Activated CD4-positive, alpha-beta T cell treated with anti-CD3 and anti-CD28 coated beads for 36 hours (primary cell): ENCODE data around the gene PRDM12. TPM values are rescaled to one million over a fixed set of nuclear protein-coding genes. Genes with fewer than 3 reads are reported as not detected.

Source experiments
- ATAC-seq: fragments of 200-7000 bp; cut with Tn5 transposase; one replicate; pipeline ENCODE4 v1.10.0; 2021; ENCODE audit warnings: mild to moderate bottlenecking, moderate library complexity
- CTCF ChIA-PET: fragments of 350-600 bp; sonication (Branson Sonifier 250); formaldehyde crosslinking; loops from one replicate; lab custom pipeline; 2021; ENCODE audit warnings: antibody characterized with exemption; lab: Charles Lee
- POLR2A ChIA-PET: fragments of 350-600 bp; sonication (Branson Sonifier 250); formaldehyde crosslinking; loops from one replicate; lab custom pipeline; 2021; ENCODE audit warnings: antibody characterized with exemption, inconsistent platforms; lab: Charles Lee
- DNase-seq: peaks from one replicate; pipeline ENCODE4 v3.0.0-alpha.2; 2020
- H3K27ac Mint-ChIP-seq: one replicate; pipeline ENCODE4 v1.8.0; 2021; ENCODE audit warnings: mixed read lengths
- H3K27me3 Mint-ChIP-seq: one replicate; pipeline ENCODE4 v1.8.0; 2021; ENCODE audit warnings: mixed read lengths
- H3K36me3 Mint-ChIP-seq: one replicate; pipeline ENCODE4 v1.8.0; 2021; ENCODE audit warnings: low read depth, mixed read lengths
- H3K4me1 Mint-ChIP-seq: one replicate; pipeline ENCODE4 v1.8.0; 2021; ENCODE audit warnings: mixed read lengths
- H3K4me3 Mint-ChIP-seq: one replicate; pipeline ENCODE4 v1.8.0; 2021; ENCODE audit warnings: mild to moderate bottlenecking, moderate library complexity, mixed read lengths
- H3K9me3 Mint-ChIP-seq: one replicate; pipeline ENCODE4 v1.8.0; 2021; ENCODE audit warnings: low read depth, mixed read lengths
- intact Hi-C, 2 experiments: fragments of 100-400 bp; cut with DNase I in 1 of 2; cut with micrococcal nuclease in 1 of 2; formaldehyde crosslinking; loops; one replicate each; pipeline versions ENCODE4 v1.14.2 to v1.15.1; 2022 to 2024; cut with DNase I, micrococcal nuclease
- total RNA-seq, 2 experiments: library from RNA; stranded (reverse); gene quantifications; one replicate each; pipeline ENCODE4 v1.2.3, GENCODE V29; 2021

PRDM12 gene
- total RNA-seq, 2 experiments from 2014 or later: 0.09 TPM; not detected in 1

- no peak overlapping the region for H3K27ac Mint-ChIP-seq
- peaks cover 27% of the 10 kb centered on the region for H3K36me3 Mint-ChIP-seq
- ChIA-PET CTCF (no interaction called here), POLR2A (no interaction called here)
- ATAC-seq: no peak
- no peaks in the 10 kb centered on the region for H3K9me3 Mint-ChIP-seq
- no peaks in the 10 kb centered on the region for H3K4me1 Mint-ChIP-seq
- intact Hi-C loops: no loop called here
- no peak for DNase-seq
- H3K4me3 Mint-ChIP-seq: no peak overlapping the region
- H3K27me3 Mint-ChIP-seq: no peaks in the 10 kb centered on the region
Measured at GRCh38 chr9:130639124-130639765, 25.1 kb upstream of the PRDM12 start.

- no peak for DNase-seq
- H3K27ac Mint-ChIP-seq: no peak overlapping the region
- CTCF ChIA-PET: no interaction called here
- intact Hi-C loops: no loop called here
- H3K4me1 Mint-ChIP-seq: no peaks in the 10 kb centered on the region
- no peaks in the 10 kb centered on the region for H3K9me3 Mint-ChIP-seq
- no peaks in the 10 kb centered on the region for H3K27me3 Mint-ChIP-seq
- H3K36me3 Mint-ChIP-seq: peaks cover 23% of the 10 kb centered on the region
- H3K4me3 Mint-ChIP-seq: no peak overlapping the region
- no peak for ATAC-seq
- POLR2A ChIA-PET: no interaction called here
Measured at GRCh38 chr9:130639866-130640555, 24.4 kb upstream of the PRDM12 start.

- Mint-ChIP-seq H3K9me3 (peaks cover under 1% of the 10 kb centered on the region), H3K4me1 (no peaks in the 10 kb centered on the region), H3K36me3 (peaks cover 18% of the 10 kb centered on the region), H3K4me3 (no peak overlapping the region), H3K27ac (no peak overlapping the region), H3K27me3 (no peaks in the 10 kb centered on the region)
- DNase-seq (peak; percentile 17), ATAC-seq (no peak)
- ChIA-PET CTCF (interaction anchor here (0.6 kb wide), 1 partner anchor 415 kb away, joined by 3 read pairs; no protein-coding TSS in a partner anchor), POLR2A (no interaction called here)
- intact Hi-C loops: no loop called here
Measured at GRCh38 chr9:130640681-130641080, 23.7 kb upstream of the PRDM12 start.

- Mint-ChIP-seq H3K4me3 (no peak overlapping the region), H3K27ac (no peak overlapping the region), H3K27me3 (peaks cover 3% of the 10 kb centered on the region), H3K9me3 (peaks cover 6% of the 10 kb centered on the region), H3K36me3 (peaks cover 6% of the 10 kb centered on the region), H3K4me1 (no peaks in the 10 kb centered on the region)
- DNase-seq (no peak), ATAC-seq (no peak)
- intact Hi-C loops: no loop called here
- ChIA-PET POLR2A (no interaction called here), CTCF (no interaction called here)
Measured at GRCh38 chr9:130642926-130643325, 21.5 kb upstream of the PRDM12 start.

GRCh38 chr9:130651221-130651620 is 13.2 kb upstream of the PRDM12 start:
- ATAC-seq (no peak), DNase-seq (no peak)
- intact Hi-C loops: no loop called here
- peaks cover 18% of the 10 kb centered on the region for H3K27me3 Mint-ChIP-seq
- H3K4me1 Mint-ChIP-seq: no peaks in the 10 kb centered on the region
- POLR2A ChIA-PET: no interaction called here
- H3K27ac Mint-ChIP-seq: no peak overlapping the region
- H3K4me3 Mint-ChIP-seq: no peak overlapping the region
- CTCF ChIA-PET: no interaction called here
- peaks cover 2% of the 10 kb centered on the region for H3K9me3 Mint-ChIP-seq
- no peaks in the 10 kb centered on the region for H3K36me3 Mint-ChIP-seq

- Mint-ChIP-seq H3K9me3 (no peaks in the 10 kb centered on the region), H3K4me1 (no peaks in the 10 kb centered on the region), H3K27me3 (peaks cover 21% of the 10 kb centered on the region), H3K36me3 (no peaks in the 10 kb centered on the region), H3K27ac (no peak overlapping the region), H3K4me3 (no peak overlapping the region)
- ChIA-PET CTCF (no interaction called here), POLR2A (no interaction called here)
- DNase-seq (no peak), ATAC-seq (no peak)
- intact Hi-C loops: no loop called here
Measured at GRCh38 chr9:130651752-130652151, 12.6 kb upstream of the PRDM12 start.

- ChIA-PET CTCF (no interaction called here), POLR2A (no interaction called here)
- intact Hi-C loops: no loop called here
- H3K4me1 Mint-ChIP-seq: peaks cover 2% of the 10 kb centered on the region
- no peak for DNase-seq
- peaks cover 41% of the 10 kb centered on the region for H3K27me3 Mint-ChIP-seq
- no peak overlapping the region for H3K4me3 Mint-ChIP-seq
- H3K9me3 Mint-ChIP-seq: no peaks in the 10 kb centered on the region
- no peak overlapping the region for H3K27ac Mint-ChIP-seq
- ATAC-seq: no peak
- no peaks in the 10 kb centered on the region for H3K36me3 Mint-ChIP-seq
Measured at GRCh38 chr9:130654879-130655278, 9.5 kb upstream of the PRDM12 start.

- intact Hi-C loops: no loop called here
- Mint-ChIP-seq H3K9me3 (no peaks in the 10 kb centered on the region), H3K36me3 (no peaks in the 10 kb centered on the region), H3K4me1 (peaks cover 15% of the 10 kb centered on the region), H3K27me3 (peaks cover 56% of the 10 kb centered on the region), H3K27ac (no peak overlapping the region), H3K4me3 (no peak overlapping the region)
- DNase-seq (no peak), ATAC-seq (no peak)
- CTCF ChIA-PET: no interaction called here
- POLR2A ChIA-PET: no interaction called here
Measured at GRCh38 chr9:130658893-130659698, 5.3 kb upstream of the PRDM12 start.

- H3K4me3 Mint-ChIP-seq: no peak overlapping the region
- H3K9me3 Mint-ChIP-seq: no peaks in the 10 kb centered on the region
- no peak for ATAC-seq
- peak; percentile 20 for DNase-seq
- POLR2A ChIA-PET: no interaction called here
- intact Hi-C loops: loop anchor here in 1 of 2 experiments (5.0 kb wide), 1 partner anchor 1928 kb away; no protein-coding TSS in a partner anchor
- CTCF ChIA-PET: no interaction called here
- H3K4me1 Mint-ChIP-seq: peaks cover 17% of the 10 kb centered on the region
- H3K27me3 Mint-ChIP-seq: peaks cover 61% of the 10 kb centered on the region
- H3K36me3 Mint-ChIP-seq: no peaks in the 10 kb centered on the region
- no peak overlapping the region for H3K27ac Mint-ChIP-seq
Measured at GRCh38 chr9:130659699-130660248, 4.6 kb upstream of the PRDM12 start.

- H3K27ac Mint-ChIP-seq: no peak overlapping the region
- ChIA-PET CTCF (no interaction called here), POLR2A (no interaction called here)
- intact Hi-C loops: loop anchor here in 1 of 2 experiments (5.0 kb wide), 1 partner anchor 1927 kb away; no protein-coding TSS in a partner anchor
- H3K4me1 Mint-ChIP-seq: peaks cover 18% of the 10 kb centered on the region
- no peak for DNase-seq
- H3K27me3 Mint-ChIP-seq: peaks cover 62% of the 10 kb centered on the region
- no peak overlapping the region for H3K4me3 Mint-ChIP-seq
- no peak for ATAC-seq
- H3K9me3 Mint-ChIP-seq: no peaks in the 10 kb centered on the region
- no peaks in the 10 kb centered on the region for H3K36me3 Mint-ChIP-seq
Measured at GRCh38 chr9:130660326-130660682, 4.1 kb upstream of the PRDM12 start.

- Mint-ChIP-seq H3K36me3 (no peaks in the 10 kb centered on the region), H3K4me1 (peaks cover 21% of the 10 kb centered on the region), H3K4me3 (no peak overlapping the region), H3K27ac (no peak overlapping the region), H3K27me3 (peaks cover 63% of the 10 kb centered on the region), H3K9me3 (no peaks in the 10 kb centered on the region)
- POLR2A ChIA-PET: no interaction called here
- DNase-seq (peak; percentile 14), ATAC-seq (no peak)
- intact Hi-C loops: loop anchor here in 1 of 2 experiments (5.0 kb wide), 1 partner anchor 1926 kb away; no protein-coding TSS in a partner anchor
- CTCF ChIA-PET: no interaction called here
Measured at GRCh38 chr9:130660683-130661450, 3.5 kb upstream of the PRDM12 start.
